22Rv1 (cell line): Measurements from ENCODE around the gene SPTLC1.

ENCODE experiments used
- CTCF ChIP-seq: fragments of 450-650 bp; IDR thresholded peaks from 2 replicates; pipeline ENCODE4 v1.5.1; 2017; ENCODE audit warnings: mild to moderate bottlenecking
- ZFX ChIP-seq: fragments of 450-650 bp; IDR thresholded peaks from 2 replicates; pipeline ENCODE4 v1.6.1; 2017; ENCODE audit warnings: antibody characterized with exemption, borderline replicate concordance

- no peak for TF ChIP-seq CTCF
- no peak for TF ChIP-seq ZFX
Measured at GRCh38 chr9:92043002-92043401, 72.2 kb downstream of the SPTLC1 start.
